Activated T-helper 1 cell treated with anti-CD3 and anti-CD28 coated beads, Interleukin-12 subunit alpha, Interleukin-12 subunit beta, Interleukin-2, Interleukin-4 antibody, amounts not matched to agents 30 ng/mL and 10 ng/mL and 1 ng/mL, durations not matched to agents 14 hours and 24 hours and 36 hours (primary cell): ENCODE results near the gene CCL4. TPM values are rescaled to one million over a fixed set of nuclear protein-coding genes. Genes with fewer than 3 reads are reported as not detected.
"Not testable (repeated sequence)": the region's sequence is repeated elsewhere in the genome, so short reads cannot be mapped to it uniquely, and the experiment has no call there.

Experiments used
- DNase-seq: peaks from one replicate; pipeline ENCODE4 v3.0.0; 2021; ENCODE audit warnings: low spot score
- H3K27ac Mint-ChIP-seq: one replicate; pipeline ENCODE4 v1.8.0; 2021; ENCODE audit warnings: mild to moderate bottlenecking, mixed read lengths
- H3K27me3 Mint-ChIP-seq: one replicate; pipeline ENCODE4 v1.8.0; 2022; ENCODE audit warnings: mild to moderate bottlenecking, moderate library complexity, mixed read lengths; ENCODE audit not compliant: insufficient read depth
- H3K36me3 Mint-ChIP-seq: one replicate; pipeline ENCODE4 v1.8.0; 2021; ENCODE audit warnings: low read depth, mixed read lengths
- H3K4me1 Mint-ChIP-seq: one replicate; pipeline ENCODE4 v1.8.0; 2021; ENCODE audit warnings: low read depth, mixed read lengths
- H3K4me3 Mint-ChIP-seq: one replicate; pipeline ENCODE4 v1.8.0; 2021; ENCODE audit warnings: mild to moderate bottlenecking, moderate library complexity, mixed read lengths
- H3K9me3 Mint-ChIP-seq: one replicate; pipeline ENCODE4 v1.8.0; 2021; ENCODE audit warnings: mixed read lengths
- intact Hi-C: fragments of 100-400 bp; cut with micrococcal nuclease; formaldehyde crosslinking; loops from one replicate; pipeline ENCODE4 v1.15.1; 2024
- total RNA-seq: library from RNA; stranded (reverse); gene quantifications from 2 replicates; pipeline ENCODE4 v1.2.3, GENCODE V29; 2022

Gene CCL4
- total RNA-seq, 1 donor from 2014 or later: 1,230 TPM

GRCh38 chr17:36108265-36108664 lies 4.6 kb downstream of the CCL4 start:
- intact Hi-C loops, H3K4me3 Mint-ChIP-seq, H3K27me3 Mint-ChIP-seq, DNase-seq, H3K27ac Mint-ChIP-seq, H3K36me3 Mint-ChIP-seq: not testable (repeated sequence)
- Mint-ChIP-seq H3K9me3 (peaks cover 16% of the 10 kb centered on the region), H3K4me1 (peaks cover 18% of the 10 kb centered on the region)

GRCh38 chr17:36111068-36111490 lies 7.5 kb downstream of the CCL4 start:
- DNase-seq: no peak
- H3K36me3 Mint-ChIP-seq: peaks cover 4% of the 10 kb centered on the region
- peaks cover 10% of the 10 kb centered on the region for H3K27me3 Mint-ChIP-seq
- intact Hi-C loops: no loop called here
- H3K9me3 Mint-ChIP-seq: peaks cover 16% of the 10 kb centered on the region
- H3K4me3 Mint-ChIP-seq: no peak overlapping the region
- H3K4me1 Mint-ChIP-seq: peaks cover 5% of the 10 kb centered on the region
- no peak overlapping the region for H3K27ac Mint-ChIP-seq

- H3K4me1 Mint-ChIP-seq: peaks cover 12% of the 10 kb centered on the region
- no peak overlapping the region for H3K4me3 Mint-ChIP-seq
- H3K27me3 Mint-ChIP-seq: peaks cover 6% of the 10 kb centered on the region
- H3K27ac Mint-ChIP-seq: no peak overlapping the region
- intact Hi-C loops: no loop called here
- H3K9me3 Mint-ChIP-seq: peaks cover 16% of the 10 kb centered on the region
- DNase-seq: no peak
- H3K36me3 Mint-ChIP-seq: peaks cover 4% of the 10 kb centered on the region
These were observed 8.9 kb downstream of the CCL4 start for GRCh38 chr17:36112572-36112971.

GRCh38 chr17:36113131-36113530 lies 9.5 kb downstream of the CCL4 start:
- H3K4me3 Mint-ChIP-seq, H3K36me3 Mint-ChIP-seq, H3K27ac Mint-ChIP-seq, intact Hi-C loops, DNase-seq, H3K27me3 Mint-ChIP-seq: not testable (repeated sequence)
- peaks cover 15% of the 10 kb centered on the region for H3K4me1 Mint-ChIP-seq
- peaks cover 16% of the 10 kb centered on the region for H3K9me3 Mint-ChIP-seq

- intact Hi-C loops, H3K27me3 Mint-ChIP-seq, H3K4me3 Mint-ChIP-seq, H3K36me3 Mint-ChIP-seq, DNase-seq, H3K27ac Mint-ChIP-seq: not testable (repeated sequence)
- Mint-ChIP-seq H3K9me3 (peaks cover 18% of the 10 kb centered on the region), H3K4me1 (peaks cover 16% of the 10 kb centered on the region)
These were observed 11.5 kb downstream of the CCL4 start for GRCh38 chr17:36114971-36115648.

GRCh38 chr17:36115649-36115977 lies 12.0 kb downstream of the CCL4 start:
- H3K27ac Mint-ChIP-seq, intact Hi-C loops, H3K27me3 Mint-ChIP-seq, H3K4me3 Mint-ChIP-seq, DNase-seq, H3K36me3 Mint-ChIP-seq: not testable (repeated sequence)
- H3K9me3 Mint-ChIP-seq: peaks cover 21% of the 10 kb centered on the region
- peaks cover 16% of the 10 kb centered on the region for H3K4me1 Mint-ChIP-seq

- H3K9me3 Mint-ChIP-seq: peaks cover 7% of the 10 kb centered on the region
- peaks cover 16% of the 10 kb centered on the region for H3K4me1 Mint-ChIP-seq
- DNase-seq: no peak
- peaks cover 5% of the 10 kb centered on the region for H3K27me3 Mint-ChIP-seq
- no peaks in the 10 kb centered on the region for H3K36me3 Mint-ChIP-seq
- H3K27ac Mint-ChIP-seq: peak overlapping the region; percentile 56
- H3K4me3 Mint-ChIP-seq: no peak overlapping the region
- intact Hi-C loops: loop anchor here (1.0 kb wide), 3 partner anchors 27 to 43 kb away; partner anchors contain the start of gene CCL3
These were observed 14.1 kb downstream of the CCL4 start for GRCh38 chr17:36117505-36118382.

GRCh38 chr17:36118477-36119353 lies 15.1 kb downstream of the CCL4 start:
- H3K9me3 Mint-ChIP-seq: peaks cover 5% of the 10 kb centered on the region
- H3K27me3 Mint-ChIP-seq: peaks cover 5% of the 10 kb centered on the region
- intact Hi-C loops: loop anchor here (1.0 kb wide), 3 partner anchors 28 to 44 kb away; partner anchors contain the start of gene CCL3
- H3K36me3 Mint-ChIP-seq: no peaks in the 10 kb centered on the region
- no peak for DNase-seq
- H3K4me1 Mint-ChIP-seq: peaks cover 16% of the 10 kb centered on the region
- H3K4me3 Mint-ChIP-seq: peak overlapping the region; percentile 23
- no peak overlapping the region for H3K27ac Mint-ChIP-seq

- peaks cover 5% of the 10 kb centered on the region for H3K9me3 Mint-ChIP-seq
- no peak overlapping the region for H3K4me3 Mint-ChIP-seq
- no peak overlapping the region for H3K27ac Mint-ChIP-seq
- H3K36me3 Mint-ChIP-seq: no peaks in the 10 kb centered on the region
- intact Hi-C loops: no loop called here
- DNase-seq: no peak
- H3K27me3 Mint-ChIP-seq: peaks cover 3% of the 10 kb centered on the region
- peaks cover 16% of the 10 kb centered on the region for H3K4me1 Mint-ChIP-seq
These were observed 16.6 kb downstream of the CCL4 start for GRCh38 chr17:36120221-36120620.

- intact Hi-C loops, H3K36me3 Mint-ChIP-seq, DNase-seq, H3K27ac Mint-ChIP-seq, H3K27me3 Mint-ChIP-seq, H3K4me3 Mint-ChIP-seq: not testable (repeated sequence)
- Mint-ChIP-seq H3K4me1 (peaks cover 16% of the 10 kb centered on the region), H3K9me3 (peaks cover 12% of the 10 kb centered on the region)
These were observed 17.5 kb downstream of the CCL4 start for GRCh38 chr17:36121099-36121498.

- intact Hi-C loops: no loop called here
- DNase-seq: no peak
- peaks cover 7% of the 10 kb centered on the region for H3K27me3 Mint-ChIP-seq
- H3K27ac Mint-ChIP-seq: no peak overlapping the region
- H3K9me3 Mint-ChIP-seq: peaks cover 14% of the 10 kb centered on the region
- no peaks in the 10 kb centered on the region for H3K36me3 Mint-ChIP-seq
- no peak overlapping the region for H3K4me3 Mint-ChIP-seq
- H3K4me1 Mint-ChIP-seq: peaks cover under 1% of the 10 kb centered on the region
These were observed 19.8 kb downstream of the CCL4 start for GRCh38 chr17:36123431-36123830.

GRCh38 chr17:36124879-36125824 lies 21.5 kb downstream of the CCL4 start:
- Mint-ChIP-seq H3K27ac (no peak overlapping the region), H3K36me3 (no peaks in the 10 kb centered on the region), H3K27me3 (peaks cover 7% of the 10 kb centered on the region), H3K9me3 (peaks cover 12% of the 10 kb centered on the region), H3K4me3 (no peak overlapping the region), H3K4me1 (no peaks in the 10 kb centered on the region)
- no peak for DNase-seq
- intact Hi-C loops: no loop called here
